ENCODE results near the gene LIN37. TPM values are rescaled to one million over a fixed set of nuclear protein-coding genes. Genes with fewer than 3 reads are reported as not detected.

The LIN37 gene
- total and polyA plus RNA-seq, 2 of the 13 experiments (the other 11 are each of a cell fraction or from before 2014, with no cell fraction given), result 6.3 to 8.7 TPM

- Histone ChIP-seq H3K9me3 (ENCODE audit: low read length) (no peaks in the 10 kb centered on the region), H3K4me2 (ENCODE audit: low read depth, low read length) (peak overlapping the region; percentile 86), H4K20me1 (ENCODE audit: insufficient read depth, low read length) (no peaks in the 10 kb centered on the region), H3K9ac (ENCODE audit: insufficient read depth, low read depth, low read length) (peak overlapping the region; percentile 84), H3K36me3 (replicated peaks in 1 of 2; ENCODE audit: control insufficient read depth in 1 of 2, insufficient read depth in 2 of 2, low read length in 2 of 2) (no peaks in the 10 kb centered on the region), H3K4me1 (ENCODE audit: insufficient read depth, low read length) (peaks cover 51% of the 10 kb centered on the region), H2AFZ (ENCODE audit: low read length) (no peak overlapping the region), H3K4me3 (replicated peaks in 1 of 3; ENCODE audit: insufficient read depth in 1 of 3, low read depth in 2 of 3, low read length in 3 of 3) (peak overlapping the region; percentile 82 to 99 (median 96)), H3K79me2 (ENCODE audit: insufficient read depth, low read length) (peaks cover 20% of the 10 kb centered on the region), H3K27me3 (ENCODE audit: control insufficient read depth in 1 of 2, insufficient read depth in 2 of 2, low read length in 2 of 2) (no peaks in the 10 kb centered on the region; a peak in 1 of 5 replicates), H3K27ac (ENCODE audit: extremely low read length, insufficient read depth, low read length) (peak overlapping the region; percentile 94)
- CTCF ChIA-PET (ENCODE audit: low intra/inter-chr PET ratio, low total read pairs), result no interaction called here
- intact Hi-C loops (cut with micrococcal nuclease; ENCODE audit: unreplicated experiment) (loop anchor here (10.0 kb wide), 1 partner anchor 51 kb away; no protein-coding TSS in a partner anchor), in situ Hi-C loops (cut with HindIII; ENCODE audit: extremely low pct_ligation_motif_present, low pct_unique_long_range_greater_than_20kb) (no loop called here)
- WGBS (ENCODE audit: low lambda C conversion rate), result 8% methylated on average over 4 of the region's 4 CpGs
- BruUV-seq (replicated peaks), result no TSS peak
- ATAC-seq (no peak), DNase-seq (ENCODE audit: low spot score) (no peak), FAIRE-seq (no peak)
- POLR2A ChIA-PET, result interaction anchor here (0.6 to 1.9 kb wide), 9 partner anchors 11 to 102 kb away, joined by 3 to 11 read pairs (median 3); partner anchors contain the start of genes COX6B1, HSPB6 and PROSER3
- TF ChIP-seq NFYC (CRISPR knock-in tag; IDR thresholded peaks at IDR 0.05) (no peak), HES4 (CRISPR knock-in tag; IDR thresholded peaks at IDR 0.05; ENCODE audit: borderline replicate concordance) (no peak), YEATS4 (CRISPR knock-in tag; IDR thresholded peaks at IDR 0.05; ENCODE audit: borderline replicate concordance) (no peak), NFIC (IDR thresholded peaks at IDR 0.05; ENCODE audit: low read length) (no peak), KLF15 (CRISPR knock-in tag; IDR thresholded peaks at IDR 0.05; ENCODE audit: borderline replicate concordance) (no peak), THAP8 (CRISPR knock-in tag; IDR thresholded peaks at IDR 0.05; ENCODE audit: borderline replicate concordance) (no peak), YY1 (IDR thresholded peaks at IDR 0.05; ENCODE audit: insufficient read depth, insufficient replicate concordance, low read depth, low read length) (no peak), SP4 (CRISPR knock-in tag; IDR thresholded peaks at IDR 0.05) (no peak), SIX4 (CRISPR knock-in tag; IDR thresholded peaks at IDR 0.05) (no peak), ZNF543 (CRISPR knock-in tag; IDR thresholded peaks at IDR 0.05) (no peak), JUNB (CRISPR knock-in tag; IDR thresholded peaks at IDR 0.05; ENCODE audit: borderline replicate concordance) (no peak), PHF8 (CRISPR knock-in tag; IDR thresholded peaks at IDR 0.05) (no peak), ZZZ3 (CRISPR knock-in tag; IDR thresholded peaks at IDR 0.05; ENCODE audit: borderline replicate concordance) (no peak), FOXO1 (CRISPR knock-in tag; IDR thresholded peaks at IDR 0.05) (no peak), SNAPC5 (CRISPR knock-in tag; IDR thresholded peaks at IDR 0.05; ENCODE audit: borderline replicate concordance) (no peak), CSRNP1 (CRISPR knock-in tag; IDR thresholded peaks at IDR 0.05) (no peak), NONO (IDR thresholded peaks at IDR 0.05) (no peak), NONO (CRISPR knock-in tag; conservative IDR thresholded peaks at IDR 0.05) (no peak), ZNF780A (CRISPR knock-in tag; IDR thresholded peaks at IDR 0.05) (no peak), ZNF263 (CRISPR knock-in tag; IDR thresholded peaks at IDR 0.05) (no peak), ZBTB37 (CRISPR knock-in tag; IDR thresholded peaks at IDR 0.05) (no peak)
Observed at GRCh38 chr19:35746087-35746462, 2.3 kb upstream of the LIN37 start.
